BLaER1 treated with 17β-estradiol and CSF1 and Interleukin-3, amounts not matched to agents 10 nM and 100 nM (cell line): ENCODE results near the gene SCGB2A2.
A peak's percentile ranks its signal among the peaks of the same experiment; 100 is the strongest.

Source experiments
- H3K27ac ChIP-seq, 11 experiments: shearing (Covaris generic); formaldehyde crosslinking; 2 replicates each; pipeline ENCODE4 v1.8.1; 2022
- H3K27me3 ChIP-seq, 11 experiments: shearing (Covaris generic); formaldehyde crosslinking; 2 replicates each; pipeline ENCODE4 v1.8.1; 2022
- H3K36me3 ChIP-seq, 11 experiments: shearing (Covaris generic); formaldehyde crosslinking; 2 replicates each; pipeline ENCODE4 v1.8.1; 2022
- H3K4me1 ChIP-seq, 10 experiments: shearing (Covaris generic); formaldehyde crosslinking; 2 replicates each; pipeline ENCODE4 v1.8.1; 2022
- H3K4me2 ChIP-seq, 11 experiments: shearing (Covaris generic); formaldehyde crosslinking; 2 replicates each; pipeline ENCODE4 v1.8.1; 2022
- H3K4me3 ChIP-seq, 10 experiments: shearing (Covaris generic); formaldehyde crosslinking; 2 replicates each; pipeline ENCODE4 v1.8.1; 2022
- H3K9ac ChIP-seq, 11 experiments: shearing (Covaris generic); formaldehyde crosslinking; 2 replicates each; pipeline ENCODE4 v1.8.1; 2022
- H3K9me3 ChIP-seq, 11 experiments: shearing (Covaris generic); formaldehyde crosslinking; replicated peaks in 1 of 11; 2 replicates each; pipeline ENCODE4 v1.8.1; 2022
- H4K20me1 ChIP-seq, 11 experiments: shearing (Covaris generic); formaldehyde crosslinking; 2 replicates each; pipeline ENCODE4 v1.8.1; 2022
- Cebpa-rat ChIP-seq, 11 experiments: shearing (Covaris generic); IDR thresholded peaks; 2 replicates each; pipeline ENCODE4 v1.8.1; 2022

Gene SCGB2A2

GRCh38 chr11:62251698-62252097 lies 18.3 kb upstream of the SCGB2A2 start:
- no peak for TF ChIP-seq Cebpa-rat (IDR thresholded peaks at IDR 0.05)
- no peak overlapping the region for H3K27ac ChIP-seq
- no peaks in the 10 kb centered on the region for H4K20me1 ChIP-seq
- H3K9ac ChIP-seq, result no peak overlapping the region
- no peaks in the 10 kb centered on the region for H3K27me3 ChIP-seq
- H3K4me1 ChIP-seq, result peaks cover 0 to 15% (median 11%) of the 10 kb centered on the region in 10 experiments; a peak in 14 of 20 replicates
- peaks cover 0 to 4% (median 0%) of the 10 kb centered on the region in 11 experiments; a peak in 1 of 22 replicates for H3K36me3 ChIP-seq
- peak overlapping the region in 1 of 10 experiments; percentile 13; a peak in 1 of 20 replicates for H3K4me3 ChIP-seq
- peaks cover 43 to 58% (median 50%) of the 10 kb centered on the region in 11 experiments for H3K9me3 ChIP-seq
- no peak overlapping the region for H3K4me2 ChIP-seq

DNA sequence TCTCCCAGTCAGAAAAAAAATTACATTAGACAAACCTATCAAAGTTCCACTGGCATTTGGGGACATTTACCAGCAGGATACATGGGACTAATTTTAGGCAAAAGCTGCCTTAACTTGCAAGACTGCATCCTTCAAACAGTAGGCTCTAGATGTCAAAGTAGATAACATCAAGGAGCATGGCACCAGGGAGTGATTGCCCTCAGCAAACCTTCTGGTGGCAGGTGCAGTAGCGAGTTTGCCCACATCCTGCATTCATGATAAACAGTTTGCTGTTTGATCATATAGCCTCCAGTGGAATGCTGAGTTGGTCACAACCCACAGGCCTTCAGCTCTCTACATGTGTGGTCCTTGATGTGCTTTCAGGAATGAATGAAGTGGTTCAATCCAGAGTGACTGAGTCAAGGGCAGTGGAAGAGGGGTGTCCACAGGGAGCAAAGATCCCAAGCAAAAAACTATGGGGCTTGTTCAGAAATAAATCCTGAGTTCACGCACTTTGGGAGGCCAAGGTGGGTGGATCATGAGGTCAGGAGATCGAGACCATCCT lies 15.9 kb upstream of the SCGB2A2 start:
- TF ChIP-seq Cebpa-rat (IDR thresholded peaks at IDR 0.05), result no peak
- no peak overlapping the region for H3K9ac ChIP-seq

DNA sequence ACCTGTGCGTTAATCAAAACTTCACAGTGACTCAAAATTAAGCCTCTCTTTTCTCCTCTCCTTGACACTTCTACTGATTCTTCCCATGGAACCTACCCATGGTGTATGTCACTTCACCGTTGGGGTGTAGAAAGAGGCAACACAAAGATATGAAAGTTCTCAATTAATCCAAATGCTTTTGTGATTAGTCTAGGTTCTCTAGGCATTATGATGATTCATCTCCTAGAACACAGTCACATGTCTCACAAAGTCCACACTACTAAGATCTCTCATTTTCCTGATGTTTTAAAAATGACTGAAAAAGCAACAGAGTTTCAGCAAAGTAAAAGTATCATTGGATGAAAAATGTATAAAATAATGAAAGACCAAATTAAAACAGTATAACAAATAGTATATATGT lies 13.7 kb upstream of the SCGB2A2 start:
- TF ChIP-seq Cebpa-rat (IDR thresholded peaks at IDR 0.05), result no peak
- Histone ChIP-seq H3K36me3 (peaks cover 0 to 4% (median 0%) of the 10 kb centered on the region in 11 experiments; a peak in 1 of 22 replicates), H4K20me1 (no peaks in the 10 kb centered on the region)

More for the DNA sequence above, 15.9 kb upstream of the SCGB2A2 start:
- Histone ChIP-seq H4K20me1 (no peaks in the 10 kb centered on the region), H3K4me2 (no peak overlapping the region), H3K4me1 (no peaks in the 10 kb centered on the region), H3K9me3 (peaks cover 43 to 57% (median 50%) of the 10 kb centered on the region in 11 experiments), H3K4me3 (no peak overlapping the region), H3K27me3 (no peaks in the 10 kb centered on the region), H3K36me3 (peaks cover 0 to 4% (median 0%) of the 10 kb centered on the region in 11 experiments; a peak in 1 of 22 replicates), H3K27ac (no peak overlapping the region)

GRCh38 chr11:62260261-62260953 lies 9.6 kb upstream of the SCGB2A2 start:
- no peak for TF ChIP-seq Cebpa-rat (IDR thresholded peaks at IDR 0.05)
- Histone ChIP-seq H3K36me3 (no peaks in the 10 kb centered on the region), H3K9ac (no peak overlapping the region), H3K4me1 (no peaks in the 10 kb centered on the region), H3K9me3 (no peaks in the 10 kb centered on the region), H4K20me1 (no peaks in the 10 kb centered on the region), H3K27me3 (no peaks in the 10 kb centered on the region), H3K4me3 (no peak overlapping the region), H3K4me2 (no peak overlapping the region), H3K27ac (no peak overlapping the region)

More for the DNA sequence above, 13.7 kb upstream of the SCGB2A2 start:
- H3K27me3 ChIP-seq, result no peaks in the 10 kb centered on the region
- H3K9me3 ChIP-seq, result peaks cover 28 to 35% (median 30%) of the 10 kb centered on the region in 11 experiments
- H3K27ac ChIP-seq, result no peak overlapping the region
- H3K4me1 ChIP-seq, result no peaks in the 10 kb centered on the region
- no peak overlapping the region for H3K9ac ChIP-seq
- H3K4me3 ChIP-seq, result no peak overlapping the region
- no peak overlapping the region for H3K4me2 ChIP-seq

GRCh38 chr11:62264004-62264403 lies 6.0 kb upstream of the SCGB2A2 start:
- Histone ChIP-seq H3K9ac (no peak overlapping the region), H3K36me3 (no peaks in the 10 kb centered on the region), H3K4me2 (no peak overlapping the region), H3K4me1 (no peaks in the 10 kb centered on the region), H3K9me3 (no peaks in the 10 kb centered on the region), H3K4me3 (no peak overlapping the region), H4K20me1 (no peaks in the 10 kb centered on the region), H3K27ac (no peak overlapping the region), H3K27me3 (no peaks in the 10 kb centered on the region)
- no peak for TF ChIP-seq Cebpa-rat (IDR thresholded peaks at IDR 0.05)

GRCh38 chr11:62266558-62266957 lies 3.4 kb upstream of the SCGB2A2 start:
- Histone ChIP-seq H3K27ac (no peak overlapping the region), H3K9me3 (no peaks in the 10 kb centered on the region), H3K4me1 (no peaks in the 10 kb centered on the region), H3K27me3 (no peaks in the 10 kb centered on the region), H3K4me2 (no peak overlapping the region), H4K20me1 (no peaks in the 10 kb centered on the region), H3K36me3 (no peaks in the 10 kb centered on the region), H3K4me3 (no peak overlapping the region), H3K9ac (no peak overlapping the region)
- TF ChIP-seq Cebpa-rat (IDR thresholded peaks at IDR 0.05), result no peak

DNA sequence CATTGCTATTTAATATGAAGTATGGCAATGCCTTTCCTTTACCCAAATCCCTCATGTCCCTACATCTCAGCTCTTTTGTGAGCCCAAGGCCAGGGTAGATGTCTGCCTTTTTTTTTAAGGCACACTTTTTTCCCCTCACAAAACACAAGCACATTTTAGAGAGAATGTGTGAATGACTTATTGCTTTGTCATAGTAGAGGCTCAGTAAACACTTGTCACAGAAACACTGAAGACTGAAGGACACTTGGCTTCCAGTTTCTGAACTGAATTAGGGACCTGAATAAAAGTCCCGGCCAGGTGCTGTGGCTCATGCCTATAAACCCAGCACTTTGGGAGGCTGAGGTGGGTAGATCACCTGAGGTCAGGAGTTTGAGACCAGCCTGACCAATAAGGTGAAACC lies 2.9 kb upstream of the SCGB2A2 start:
- no peak for TF ChIP-seq Cebpa-rat (IDR thresholded peaks at IDR 0.05)
- no peak overlapping the region for H3K27ac ChIP-seq

GRCh38 chr11:62267576-62267975 lies 2.4 kb upstream of the SCGB2A2 start:
- Histone ChIP-seq H3K9me3 (no peaks in the 10 kb centered on the region), H3K27ac (no peak overlapping the region), H3K4me1 (no peaks in the 10 kb centered on the region), H3K27me3 (no peaks in the 10 kb centered on the region), H4K20me1 (no peaks in the 10 kb centered on the region), H3K4me2 (no peak overlapping the region), H3K4me3 (no peak overlapping the region), H3K36me3 (no peaks in the 10 kb centered on the region), H3K9ac (no peak overlapping the region)
- no peak for TF ChIP-seq Cebpa-rat (IDR thresholded peaks at IDR 0.05)

More for the DNA sequence above, 2.9 kb upstream of the SCGB2A2 start:
- no peaks in the 10 kb centered on the region for H3K9me3 ChIP-seq
- no peak overlapping the region for H3K9ac ChIP-seq
- no peaks in the 10 kb centered on the region for H3K4me1 ChIP-seq
- no peaks in the 10 kb centered on the region for H3K27me3 ChIP-seq
- H3K4me3 ChIP-seq, result no peak overlapping the region
- no peaks in the 10 kb centered on the region for H4K20me1 ChIP-seq
- H3K36me3 ChIP-seq, result no peaks in the 10 kb centered on the region
- no peak overlapping the region for H3K4me2 ChIP-seq

GRCh38 chr11:62273284-62273683 lies 3.3 kb downstream of the SCGB2A2 start:
- no peak overlapping the region for H3K4me2 ChIP-seq
- H3K4me3 ChIP-seq, result no peak overlapping the region
- no peak overlapping the region for H3K27ac ChIP-seq
- H3K9me3 ChIP-seq, result no peaks in the 10 kb centered on the region
- TF ChIP-seq Cebpa-rat (IDR thresholded peaks at IDR 0.05), result no peak
- no peaks in the 10 kb centered on the region for H3K27me3 ChIP-seq
- no peaks in the 10 kb centered on the region for H3K36me3 ChIP-seq
- no peaks in the 10 kb centered on the region for H3K4me1 ChIP-seq
- no peak overlapping the region for H3K9ac ChIP-seq
- no peaks in the 10 kb centered on the region for H4K20me1 ChIP-seq

- H3K27me3 ChIP-seq, result no peaks in the 10 kb centered on the region
These were observed 3.9 kb downstream of the SCGB2A2 start for GRCh38 chr11:62273789-62274275.

More at GRCh38 chr11:62273789-62274275, 3.9 kb downstream of the SCGB2A2 start:
- H3K4me2 ChIP-seq, result no peak overlapping the region
- no peak overlapping the region for H3K9ac ChIP-seq
- no peaks in the 10 kb centered on the region for H3K36me3 ChIP-seq
- no peaks in the 10 kb centered on the region for H3K9me3 ChIP-seq
- no peak overlapping the region for H3K4me3 ChIP-seq
- H3K4me1 ChIP-seq, result no peaks in the 10 kb centered on the region
- H4K20me1 ChIP-seq, result no peaks in the 10 kb centered on the region
- TF ChIP-seq Cebpa-rat (IDR thresholded peaks at IDR 0.05), result no peak
- no peak overlapping the region for H3K27ac ChIP-seq
